Measurements from ENCODE around the gene NEO1.

DNA sequence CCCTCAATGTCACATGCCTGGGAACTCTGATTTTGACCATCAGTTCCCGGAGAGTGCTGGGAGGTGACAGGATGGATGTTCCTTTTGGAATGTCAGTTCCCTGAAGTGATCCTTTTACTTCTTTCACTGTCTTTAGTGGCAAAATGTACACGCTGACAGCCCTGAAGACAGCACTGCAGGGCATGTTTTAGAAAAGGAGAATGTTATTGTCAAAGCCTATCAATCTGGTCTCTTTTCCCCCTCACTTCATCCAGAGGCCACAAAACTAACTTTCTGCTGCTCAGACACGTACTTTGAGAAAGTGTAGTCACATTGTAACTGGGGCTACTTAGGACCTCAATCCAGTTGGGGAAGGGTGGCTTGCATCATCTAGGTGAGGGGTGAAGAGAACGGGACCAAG lies 14.0 kb upstream of the NEO1 start:
- TF ChIP-seq, protein P1, sequence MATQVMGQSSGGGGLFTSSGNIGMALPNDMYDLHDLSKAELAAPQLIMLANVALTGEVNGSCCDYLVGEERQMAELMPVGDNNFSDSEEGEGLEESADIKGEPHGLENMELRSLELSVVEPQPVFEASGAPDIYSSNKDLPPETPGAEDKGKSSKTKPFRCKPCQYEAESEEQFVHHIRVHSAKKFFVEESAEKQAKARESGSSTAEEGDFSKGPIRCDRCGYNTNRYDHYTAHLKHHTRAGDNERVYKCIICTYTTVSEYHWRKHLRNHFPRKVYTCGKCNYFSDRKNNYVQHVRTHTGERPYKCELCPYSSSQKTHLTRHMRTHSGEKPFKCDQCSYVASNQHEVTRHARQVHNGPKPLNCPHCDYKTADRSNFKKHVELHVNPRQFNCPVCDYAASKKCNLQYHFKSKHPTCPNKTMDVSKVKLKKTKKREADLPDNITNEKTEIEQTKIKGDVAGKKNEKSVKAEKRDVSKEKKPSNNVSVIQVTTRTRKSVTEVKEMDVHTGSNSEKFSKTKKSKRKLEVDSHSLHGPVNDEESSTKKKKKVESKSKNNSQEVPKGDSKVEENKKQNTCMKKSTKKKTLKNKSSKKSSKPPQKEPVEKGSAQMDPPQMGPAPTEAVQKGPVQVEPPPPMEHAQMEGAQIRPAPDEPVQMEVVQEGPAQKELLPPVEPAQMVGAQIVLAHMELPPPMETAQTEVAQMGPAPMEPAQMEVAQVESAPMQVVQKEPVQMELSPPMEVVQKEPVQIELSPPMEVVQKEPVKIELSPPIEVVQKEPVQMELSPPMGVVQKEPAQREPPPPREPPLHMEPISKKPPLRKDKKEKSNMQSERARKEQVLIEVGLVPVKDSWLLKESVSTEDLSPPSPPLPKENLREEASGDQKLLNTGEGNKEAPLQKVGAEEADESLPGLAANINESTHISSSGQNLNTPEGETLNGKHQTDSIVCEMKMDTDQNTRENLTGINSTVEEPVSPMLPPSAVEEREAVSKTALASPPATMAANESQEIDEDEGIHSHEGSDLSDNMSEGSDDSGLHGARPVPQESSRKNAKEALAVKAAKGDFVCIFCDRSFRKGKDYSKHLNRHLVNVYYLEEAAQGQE (IDR thresholded peaks at IDR 0.05): no peak
- TF ChIP-seq RAD21 (IDR thresholded peaks at IDR 0.05) (no peak), FOXA1 (IDR thresholded peaks at IDR 0.05) (no peak), JUND (IDR thresholded peaks at IDR 0.05) (no peak), SP1 (IDR thresholded peaks at IDR 0.05) (no peak), YY1 (IDR thresholded peaks at IDR 0.05) (no peak), GABPA (IDR thresholded peaks at IDR 0.05 in 1 of 2, conservative IDR thresholded peaks at IDR 0.05 in 1 of 2) (no peak), TAF1 (conservative IDR thresholded peaks at IDR 0.05) (no peak), EGR1 (IDR thresholded peaks at IDR 0.05; ENCODE audit: low read depth in 2 of 2) (no peak)
- TF ChIP-seq, protein P2, sequence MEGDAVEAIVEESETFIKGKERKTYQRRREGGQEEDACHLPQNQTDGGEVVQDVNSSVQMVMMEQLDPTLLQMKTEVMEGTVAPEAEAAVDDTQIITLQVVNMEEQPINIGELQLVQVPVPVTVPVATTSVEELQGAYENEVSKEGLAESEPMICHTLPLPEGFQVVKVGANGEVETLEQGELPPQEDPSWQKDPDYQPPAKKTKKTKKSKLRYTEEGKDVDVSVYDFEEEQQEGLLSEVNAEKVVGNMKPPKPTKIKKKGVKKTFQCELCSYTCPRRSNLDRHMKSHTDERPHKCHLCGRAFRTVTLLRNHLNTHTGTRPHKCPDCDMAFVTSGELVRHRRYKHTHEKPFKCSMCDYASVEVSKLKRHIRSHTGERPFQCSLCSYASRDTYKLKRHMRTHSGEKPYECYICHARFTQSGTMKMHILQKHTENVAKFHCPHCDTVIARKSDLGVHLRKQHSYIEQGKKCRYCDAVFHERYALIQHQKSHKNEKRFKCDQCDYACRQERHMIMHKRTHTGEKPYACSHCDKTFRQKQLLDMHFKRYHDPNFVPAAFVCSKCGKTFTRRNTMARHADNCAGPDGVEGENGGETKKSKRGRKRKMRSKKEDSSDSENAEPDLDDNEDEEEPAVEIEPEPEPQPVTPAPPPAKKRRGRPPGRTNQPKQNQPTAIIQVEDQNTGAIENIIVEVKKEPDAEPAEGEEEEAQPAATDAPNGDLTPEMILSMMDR (IDR thresholded peaks at IDR 0.05; ENCODE audit: low read depth, low read length, missing input control): no peak
- TF ChIP-seq, protein P3, sequence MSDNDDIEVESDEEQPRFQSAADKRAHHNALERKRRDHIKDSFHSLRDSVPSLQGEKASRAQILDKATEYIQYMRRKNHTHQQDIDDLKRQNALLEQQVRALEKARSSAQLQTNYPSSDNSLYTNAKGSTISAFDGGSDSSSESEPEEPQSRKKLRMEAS (IDR thresholded peaks at IDR 0.05): no peak
